ENCODE results near the gene GAN.

Gene GAN

DNA sequence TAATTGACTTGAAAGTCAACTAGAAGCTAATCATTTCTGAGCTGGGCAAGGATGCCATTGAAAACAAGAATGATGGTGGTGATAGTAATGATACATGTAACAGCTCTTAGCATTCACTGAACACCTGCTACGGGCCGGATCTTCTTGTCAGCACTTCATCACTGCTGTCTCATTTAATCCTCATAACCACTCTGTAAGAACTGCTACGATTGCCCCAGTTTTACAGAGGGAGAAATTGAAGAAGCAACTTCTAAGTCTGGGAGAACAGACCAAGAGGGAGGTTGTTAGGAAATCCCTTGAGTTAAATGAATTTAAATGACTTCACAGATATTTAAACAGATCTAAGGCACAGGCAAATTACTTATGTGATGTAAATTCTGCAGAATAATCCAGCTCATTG, 7.0 kb upstream of the GAN start:
- no CpG with 5 or more reads among the region's 3 CpGs for WGBS (ENCODE audit: insufficient coverage)
- ChIA-PET CTCF (no interaction called here), POLR2A (no interaction called here)
- no peak overlapping the region for H3K4me3 ChIP-seq (ENCODE audit: control insufficient read depth in 1 of 7, extremely low read depth in 1 of 7, insufficient read depth in 4 of 7, low read depth in 2 of 7, low read length in 6 of 7)
- no peaks in the 10 kb centered on the region for H3K4me1 ChIP-seq (ENCODE audit: control extremely low read depth in 1 of 4, control insufficient read depth in 4 of 4, insufficient read depth in 4 of 4, low read length in 3 of 4)
- H3K9me3 ChIP-seq (ENCODE audit: control extremely low read depth in 1 of 5, control insufficient read depth in 4 of 5, insufficient read depth in 2 of 5, low read depth in 1 of 5, low read length in 4 of 5), result no peaks in the 10 kb centered on the region
- no peaks in the 10 kb centered on the region for H3K36me3 ChIP-seq (ENCODE audit: control insufficient read depth in 4 of 4, insufficient read depth in 4 of 4, low read length in 3 of 4)
- no peak overlapping the region for H3K27ac ChIP-seq (ENCODE audit: insufficient read depth in 1 of 2, low read depth in 1 of 2, low read length in 2 of 2, poor library complexity in 1 of 2, severe bottlenecking in 2 of 2)
- DNase-seq, result no peak
- H3K27me3 ChIP-seq (replicated peaks in 2 of 5; ENCODE audit: control insufficient read depth in 4 of 5, insufficient read depth in 5 of 5, low read length in 4 of 5), result no peaks in the 10 kb centered on the region

DNA sequence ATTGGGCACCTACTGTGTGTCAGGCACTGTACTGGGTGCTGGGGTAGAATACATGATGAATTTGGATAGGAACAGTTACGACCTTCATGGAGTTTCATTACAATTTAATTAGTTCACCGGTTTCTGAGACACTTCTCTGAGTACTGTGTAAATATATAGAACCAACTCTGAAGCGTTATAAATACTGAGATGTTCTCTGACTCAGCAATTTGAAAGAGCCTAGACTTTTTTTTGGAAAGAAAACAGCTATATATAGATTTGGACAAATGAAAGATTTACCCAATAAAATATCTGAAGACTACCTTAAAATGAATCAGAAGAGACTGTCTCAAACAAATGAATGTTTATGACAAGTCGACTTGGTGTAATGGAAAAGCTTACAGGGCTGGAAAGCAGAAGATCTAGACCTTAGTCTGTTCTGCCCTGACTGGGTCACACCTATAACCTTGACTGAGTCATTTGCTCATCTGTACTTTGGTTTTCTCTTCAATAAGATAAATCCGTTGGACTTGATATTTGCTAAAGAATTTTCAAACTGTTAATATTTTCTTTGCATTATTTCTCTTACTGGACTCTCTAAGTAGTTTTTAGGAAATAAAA, 4.6 kb upstream of the GAN start:
- no peak overlapping the region for H3K27ac ChIP-seq (ENCODE audit: insufficient read depth in 1 of 2, low read depth in 1 of 2, low read length in 2 of 2, poor library complexity in 1 of 2, severe bottlenecking in 2 of 2)
- no peaks in the 10 kb centered on the region for H3K27me3 ChIP-seq (replicated peaks in 2 of 5; ENCODE audit: control insufficient read depth in 4 of 5, insufficient read depth in 5 of 5, low read length in 4 of 5)
- WGBS (ENCODE audit: insufficient coverage), result 100% methylated on average over 2 of the region's 5 CpGs
- H3K4me1 ChIP-seq (ENCODE audit: control extremely low read depth in 1 of 4, control insufficient read depth in 4 of 4, insufficient read depth in 4 of 4, low read length in 3 of 4), result peaks cover 6 to 12% (median 9%) of the 10 kb centered on the region in 4 experiments
- POLR2A ChIA-PET, result no interaction called here
- DNase-seq, result no peak
- H3K9me3 ChIP-seq (ENCODE audit: control extremely low read depth in 1 of 5, control insufficient read depth in 4 of 5, insufficient read depth in 2 of 5, low read depth in 1 of 5, low read length in 4 of 5), result no peaks in the 10 kb centered on the region
- no peaks in the 10 kb centered on the region for H3K36me3 ChIP-seq (ENCODE audit: control insufficient read depth in 4 of 4, insufficient read depth in 4 of 4, low read length in 3 of 4)
- H3K4me3 ChIP-seq (ENCODE audit: control insufficient read depth in 1 of 7, extremely low read depth in 1 of 7, insufficient read depth in 4 of 7, low read depth in 2 of 7, low read length in 6 of 7), result no peak overlapping the region
- CTCF ChIA-PET, result interaction anchor here (0.7 kb wide), 1 partner anchor 105 kb away, joined by 3 read pairs; no protein-coding TSS in a partner anchor

DNA sequence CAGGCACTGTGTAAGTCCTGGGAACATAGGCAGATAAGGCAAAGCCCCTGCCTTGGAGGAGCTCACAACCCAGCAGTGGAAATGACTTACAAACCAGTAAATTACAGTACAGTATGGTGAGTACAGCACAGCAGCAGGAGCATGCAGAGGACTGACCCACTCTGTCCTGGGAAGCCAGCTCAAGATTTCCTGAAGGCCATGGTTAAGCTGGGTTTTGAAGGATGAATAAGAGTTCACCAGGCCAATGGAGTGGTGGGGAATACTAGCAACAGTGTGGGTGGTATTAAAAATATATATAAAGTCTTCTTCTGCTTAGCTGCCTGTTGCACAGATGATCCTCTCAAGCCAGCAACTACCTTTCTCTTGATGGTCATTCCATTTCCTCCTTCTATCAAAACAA, 3.0 kb upstream of the GAN start:
- POLR2A ChIA-PET, result no interaction called here
- CTCF ChIA-PET, result no interaction called here
- H3K36me3 ChIP-seq (ENCODE audit: control insufficient read depth in 4 of 4, insufficient read depth in 4 of 4, low read length in 3 of 4), result no peaks in the 10 kb centered on the region
- H3K9me3 ChIP-seq (ENCODE audit: control extremely low read depth in 1 of 5, control insufficient read depth in 4 of 5, insufficient read depth in 2 of 5, low read depth in 1 of 5, low read length in 4 of 5), result no peaks in the 10 kb centered on the region
- no peaks in the 10 kb centered on the region for H3K27me3 ChIP-seq (replicated peaks in 2 of 5; ENCODE audit: control insufficient read depth in 4 of 5, insufficient read depth in 5 of 5, low read length in 4 of 5)
- no peak overlapping the region for H3K27ac ChIP-seq (ENCODE audit: insufficient read depth in 1 of 2, low read depth in 1 of 2, low read length in 2 of 2, poor library complexity in 1 of 2, severe bottlenecking in 2 of 2)
- peaks cover 13 to 20% (median 16%) of the 10 kb centered on the region in 4 experiments for H3K4me1 ChIP-seq (ENCODE audit: control extremely low read depth in 1 of 4, control insufficient read depth in 4 of 4, insufficient read depth in 4 of 4, low read length in 3 of 4)
- no peak for DNase-seq
- H3K4me3 ChIP-seq (ENCODE audit: control insufficient read depth in 1 of 7, extremely low read depth in 1 of 7, insufficient read depth in 4 of 7, low read depth in 2 of 7, low read length in 6 of 7), result no peak overlapping the region

DNA sequence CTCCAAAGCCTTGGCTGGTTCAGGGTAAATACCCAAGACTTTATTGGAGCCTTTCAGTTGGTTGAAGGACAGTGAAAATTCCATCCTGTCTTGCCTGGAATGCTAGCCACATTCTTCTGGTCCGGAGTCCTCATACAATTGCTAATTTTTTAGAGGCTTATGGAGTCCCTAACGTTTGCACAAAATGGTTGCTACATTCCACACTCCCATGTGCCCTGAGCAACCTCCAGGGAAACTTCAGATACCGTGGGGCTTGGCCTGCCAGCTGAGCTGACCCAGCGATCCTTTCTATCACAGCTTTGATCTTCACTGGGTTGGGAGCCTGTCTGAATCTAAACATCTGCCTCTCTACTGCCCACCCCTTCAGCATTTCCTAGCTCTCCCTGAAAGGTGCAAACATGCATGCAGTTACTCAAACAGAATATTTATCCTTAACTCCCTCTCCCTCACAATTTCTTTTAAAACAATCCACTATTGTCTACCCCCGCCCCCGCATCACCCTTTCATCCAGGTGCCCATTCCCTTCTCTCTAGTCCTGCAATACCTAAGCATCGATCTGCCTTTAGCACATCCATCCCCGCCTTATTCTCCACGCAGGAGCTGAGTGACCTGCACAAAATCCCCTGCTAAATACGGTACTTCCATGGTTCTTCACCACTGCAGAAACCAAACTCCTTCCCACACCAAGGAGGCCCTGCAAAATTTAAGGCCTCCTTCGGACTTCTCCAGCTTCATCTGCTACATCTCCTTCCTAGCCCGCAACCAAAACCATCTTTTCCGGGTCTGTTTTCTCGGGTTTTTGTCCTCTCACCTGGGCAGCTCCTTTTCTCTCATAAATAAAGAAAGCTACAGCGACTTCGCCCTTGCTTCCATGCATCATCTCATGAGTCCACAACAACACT, 810 bp upstream of the GAN start:
- 13% methylated on average over 15 of the region's 16 CpGs for WGBS (ENCODE audit: insufficient coverage)
- H3K27me3 ChIP-seq (replicated peaks in 2 of 5; ENCODE audit: control insufficient read depth in 4 of 5, insufficient read depth in 5 of 5, low read length in 4 of 5), result no peaks in the 10 kb centered on the region

DNA sequence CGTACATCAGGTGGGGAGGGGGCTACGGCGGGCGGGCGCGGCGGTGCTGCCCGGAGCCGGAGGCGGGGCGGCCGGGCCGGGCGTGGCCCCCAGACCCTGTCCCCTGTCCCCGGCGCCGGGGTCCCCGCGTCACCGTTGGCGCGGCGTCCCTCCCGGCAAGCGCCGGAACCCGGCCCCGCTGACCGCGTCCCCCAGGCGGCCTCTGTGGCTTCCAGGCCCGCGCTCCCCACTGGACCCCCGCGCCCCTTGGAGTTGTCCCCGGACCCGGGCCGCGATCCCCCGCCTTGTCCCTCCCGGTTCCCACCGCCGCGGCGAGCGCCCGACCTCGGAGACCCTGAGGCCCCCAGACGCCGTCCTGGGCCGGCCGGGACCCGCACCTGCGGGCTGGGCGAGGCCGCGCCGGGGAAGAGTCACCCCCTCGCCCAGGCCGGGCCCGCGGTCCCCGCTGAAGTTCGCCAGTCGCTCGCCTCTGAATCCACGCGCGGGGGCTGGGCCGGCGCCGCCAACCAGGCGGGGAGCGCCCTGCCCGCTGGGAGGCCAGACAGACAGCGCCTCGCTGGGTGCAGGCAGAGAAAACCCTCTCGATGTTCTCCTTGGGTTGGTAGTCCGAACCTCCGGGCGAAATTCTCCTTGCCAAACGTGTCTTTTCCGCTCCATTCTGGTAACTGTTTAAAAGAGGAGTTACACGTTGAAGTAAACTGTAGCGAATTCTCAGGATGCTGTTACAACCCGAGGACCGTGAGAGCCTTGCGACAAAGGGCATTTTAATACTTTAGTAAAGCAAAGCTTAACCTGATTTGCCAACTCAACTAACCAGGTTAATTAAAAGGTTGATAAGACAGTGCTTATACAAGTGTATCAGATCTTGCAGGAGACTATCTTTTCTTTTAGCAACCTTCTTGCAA, 761 bp downstream of the GAN start:
- Histone ChIP-seq H3K27ac (ENCODE audit: insufficient read depth in 1 of 2, low read depth in 1 of 2, low read length in 2 of 2, poor library complexity in 1 of 2, severe bottlenecking in 2 of 2) (peak overlapping the region in 1 of 2 experiments; percentile 81), H3K27me3 (replicated peaks in 2 of 5; ENCODE audit: control insufficient read depth in 4 of 5, insufficient read depth in 5 of 5, low read length in 4 of 5) (no peaks in the 10 kb centered on the region), H3K4me1 (ENCODE audit: control extremely low read depth in 1 of 4, control insufficient read depth in 4 of 4, insufficient read depth in 4 of 4, low read length in 3 of 4) (peaks cover 13 to 20% (median 16%) of the 10 kb centered on the region in 4 experiments), H3K36me3 (ENCODE audit: control insufficient read depth in 4 of 4, insufficient read depth in 4 of 4, low read length in 3 of 4) (no peaks in the 10 kb centered on the region), H3K9me3 (ENCODE audit: control extremely low read depth in 1 of 5, control insufficient read depth in 4 of 5, insufficient read depth in 2 of 5, low read depth in 1 of 5, low read length in 4 of 5) (no peaks in the 10 kb centered on the region), H3K4me3 (ENCODE audit: control insufficient read depth in 1 of 7, extremely low read depth in 1 of 7, insufficient read depth in 4 of 7, low read depth in 2 of 7, low read length in 6 of 7) (peak overlapping the region; percentile 83 to 95 (median 89))
- WGBS (ENCODE audit: insufficient coverage), result 0% methylated on average over 71 of the region's 88 CpGs
- POLR2A ChIA-PET, result no interaction called here
- peak; percentile 23 to 63 (median 50) for DNase-seq
- CTCF ChIA-PET, result interaction anchor here (0.8 to 1.9 kb wide), 3 partner anchors 12 to 50 kb away, joined by 3 to 5 read pairs (median 4); no protein-coding TSS in a partner anchor

More for the DNA sequence above, 810 bp upstream of the GAN start:
- Histone ChIP-seq H3K4me1 (ENCODE audit: control extremely low read depth in 1 of 4, control insufficient read depth in 4 of 4, insufficient read depth in 4 of 4, low read length in 3 of 4) (peaks cover 13 to 20% (median 16%) of the 10 kb centered on the region in 4 experiments), H3K9me3 (ENCODE audit: control extremely low read depth in 1 of 5, control insufficient read depth in 4 of 5, insufficient read depth in 2 of 5, low read depth in 1 of 5, low read length in 4 of 5) (no peaks in the 10 kb centered on the region), H3K36me3 (ENCODE audit: control insufficient read depth in 4 of 4, insufficient read depth in 4 of 4, low read length in 3 of 4) (no peaks in the 10 kb centered on the region), H3K27ac (ENCODE audit: insufficient read depth in 1 of 2, low read depth in 1 of 2, low read length in 2 of 2, poor library complexity in 1 of 2, severe bottlenecking in 2 of 2) (peak overlapping the region in 1 of 2 experiments; percentile 65), H3K4me3 (ENCODE audit: control insufficient read depth in 1 of 7, extremely low read depth in 1 of 7, insufficient read depth in 4 of 7, low read depth in 2 of 7, low read length in 6 of 7) (peak overlapping the region; percentile 83 to 95 (median 89))
- ChIA-PET POLR2A (interaction anchor here (0.8 kb wide), 1 partner anchor 411 kb away, joined by 4 read pairs; no protein-coding TSS in a partner anchor), CTCF (interaction anchor here (1.0 to 2.1 kb wide), 5 partner anchors 12 to 109 kb away, joined by 3 to 5 read pairs (median 5); no protein-coding TSS in a partner anchor)
- no peak for DNase-seq

DNA sequence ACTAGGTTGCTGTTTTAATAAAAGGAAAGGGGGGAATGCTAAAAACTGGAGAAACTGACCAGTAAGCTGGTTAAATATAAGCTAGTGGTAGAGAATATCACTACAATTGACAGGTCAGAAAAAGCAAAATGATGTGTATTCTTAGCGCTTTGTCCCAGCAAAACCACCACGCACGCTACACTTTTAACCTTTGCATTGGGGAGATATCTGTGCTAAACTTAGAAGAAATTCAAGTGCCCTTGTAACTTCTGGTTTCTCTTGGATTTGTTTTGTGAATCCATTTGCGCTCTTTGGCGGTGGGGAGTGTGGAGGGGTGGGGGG, 1.4 kb downstream of the GAN start:
- Histone ChIP-seq H3K9me3 (ENCODE audit: control extremely low read depth in 1 of 5, control insufficient read depth in 4 of 5, insufficient read depth in 2 of 5, low read depth in 1 of 5, low read length in 4 of 5) (no peaks in the 10 kb centered on the region), H3K27ac (ENCODE audit: insufficient read depth in 1 of 2, low read depth in 1 of 2, low read length in 2 of 2, poor library complexity in 1 of 2, severe bottlenecking in 2 of 2) (no peak overlapping the region), H3K36me3 (ENCODE audit: control insufficient read depth in 4 of 4, insufficient read depth in 4 of 4, low read length in 3 of 4) (no peaks in the 10 kb centered on the region), H3K27me3 (replicated peaks in 2 of 5; ENCODE audit: control insufficient read depth in 4 of 5, insufficient read depth in 5 of 5, low read length in 4 of 5) (no peaks in the 10 kb centered on the region), H3K4me1 (ENCODE audit: control extremely low read depth in 1 of 4, control insufficient read depth in 4 of 4, insufficient read depth in 4 of 4, low read length in 3 of 4) (peaks cover 13 to 20% (median 16%) of the 10 kb centered on the region in 4 experiments), H3K4me3 (ENCODE audit: control insufficient read depth in 1 of 7, extremely low read depth in 1 of 7, insufficient read depth in 4 of 7, low read depth in 2 of 7, low read length in 6 of 7) (peak overlapping the region in 6 of 7 experiments; percentile 83 to 95 (median 88))
- POLR2A ChIA-PET, result no interaction called here
- DNase-seq, result peak in 1 of 3 donors; percentile 14
- CTCF ChIA-PET, result interaction anchor here (0.8 to 1.1 kb wide), 2 partner anchors 16 to 50 kb away, joined by 3 to 4 read pairs; no protein-coding TSS in a partner anchor
- 100% methylated on average over 2 of the region's 5 CpGs for WGBS (ENCODE audit: insufficient coverage)

Measured in common myeloid progenitor, CD34-positive (primary cell).